H1 (cell line): ENCODE results near the gene VAV2. TPM values are rescaled to one million over a fixed set of nuclear protein-coding genes. Genes with fewer than 3 reads are reported as not detected.

Experiments used
- CTCF ChIA-PET: fragments of 300-600 bp; sonication (Branson Sonifier 250); formaldehyde crosslinking; loops from one replicate; lab custom pipeline; 2021; ENCODE audit not compliant: partially characterized antibody; lab: Charles Lee
- POLR2A ChIA-PET: fragments of 300-600 bp; sonication (Branson Sonifier 250); formaldehyde crosslinking; loops from one replicate; lab custom pipeline; 2021; ENCODE audit warnings: inconsistent platforms; ENCODE audit not compliant: partially characterized antibody; lab: Charles Lee
- DNase-seq, 2 experiments: peaks; one replicate each; pipeline versions ENCODE4 v3.0.0 to v3.0.0-alpha.2; 2010 to 2022; ENCODE audit warnings: low spot score in 2 of 2, low read depth in 1 of 2, mixed read lengths in 1 of 2
- FAIRE-seq: peaks from 2 replicates; lab custom pipeline; 2011; peaks lifted over from hg19 to GRCh38; lab: Jason Lieb, UNC
- H2AFZ ChIP-seq: 2 replicates; pipeline ENCODE4 v1.8.1; 2012; ENCODE audit warnings: low read length, inconsistent platforms
- H2AK5ac ChIP-seq: 2 replicates; pipeline ENCODE4 v1.6.1; 2013; ENCODE audit warnings: low read depth, low read length
- H2BK120ac ChIP-seq: replicated peaks from 2 replicates; pipeline ENCODE3; 2013; ENCODE audit warnings: low read depth, low read length, inconsistent platforms
- H2BK12ac ChIP-seq: 2 replicates; pipeline ENCODE4 v1.6.1; 2013; ENCODE audit warnings: low read depth, low read length
- H2BK15ac ChIP-seq: 2 replicates; pipeline ENCODE4 v1.6.1; 2013; ENCODE audit warnings: low read length
- H2BK20ac ChIP-seq: 2 replicates; pipeline ENCODE4 v1.6.1; 2013; ENCODE audit warnings: low read length
- H2BK5ac ChIP-seq: 2 replicates; pipeline ENCODE4 v1.6.1; 2013; ENCODE audit warnings: low read depth, low read length
- H3K14ac ChIP-seq: 2 replicates; pipeline ENCODE4 v1.6.1; 2013; ENCODE audit warnings: inconsistent platforms; ENCODE audit not compliant: insufficient read length
- H3K18ac ChIP-seq: 2 replicates; pipeline ENCODE4 v1.6.1; 2013; ENCODE audit warnings: low read length; ENCODE audit errors: extremely low read depth
- H3K23ac ChIP-seq: 2 replicates; pipeline ENCODE4 v1.6.1; 2013; ENCODE audit warnings: inconsistent platforms; ENCODE audit not compliant: insufficient read length
- H3K23me2 ChIP-seq: 2 replicates; pipeline ENCODE4 v1.6.1; 2013; ENCODE audit warnings: low read depth, low read length
- H3K27ac ChIP-seq: 2 replicates; pipeline ENCODE4 v1.6.1; 2011; ENCODE audit warnings: low read depth, low read length, inconsistent platforms
- H3K27me3 ChIP-seq, 4 experiments: replicated peaks in 1 of 4; 1 replicate in 1 of 4; 2 replicates in 3 of 4; pipeline versions ENCODE4 v1.6.1 to v1.8.1; 2011 to 2013; ENCODE audit warnings: low read length in 3 of 4, mild to moderate bottlenecking in 3 of 4, inconsistent platforms in 2 of 4, mixed read lengths in 2 of 4, moderate library complexity in 1 of 4; ENCODE audit not compliant: control insufficient read depth in 3 of 4, insufficient read depth in 3 of 4; ENCODE audit errors: extremely low read depth in 1 of 4
- H3K36me3 ChIP-seq, 4 experiments: 2 replicates each; pipeline versions ENCODE4 v1.6.1 to v1.8.1; 2011 to 2013; ENCODE audit warnings: mild to moderate bottlenecking in 4 of 4, low read length in 3 of 4, moderate library complexity in 2 of 4, control low read depth in 1 of 4, inconsistent platforms in 1 of 4; ENCODE audit not compliant: insufficient read depth in 4 of 4, control insufficient read depth in 2 of 4
- H3K4ac ChIP-seq: replicated peaks from 2 replicates; pipeline ENCODE3; 2013; ENCODE audit warnings: low read length, low read depth, mixed read lengths, inconsistent platforms; ENCODE audit not compliant: insufficient read length
- H3K4me1 ChIP-seq, 4 experiments: replicated peaks in 1 of 4; 1 replicate in 1 of 4; 2 replicates in 3 of 4; pipeline versions ENCODE4 v1.6.1 to v1.8.1; 2011 to 2013; ENCODE audit warnings: low read length in 3 of 4, inconsistent platforms in 2 of 4, mixed read lengths in 1 of 4; ENCODE audit not compliant: insufficient read depth in 4 of 4, control insufficient read depth in 3 of 4
- H3K4me2 ChIP-seq, 2 experiments: 2 replicates each; pipeline versions ENCODE4 v1.6.1 to v1.8.1; 2011 to 2013; ENCODE audit warnings: low read depth in 2 of 2, low read length in 2 of 2, control low read depth in 1 of 2, inconsistent platforms in 1 of 2, mild to moderate bottlenecking in 1 of 2; ENCODE audit not compliant: insufficient read depth in 1 of 2
- H3K4me3 ChIP-seq, 4 experiments: fragments of 200-600, 300-600 bp in 1 of 4; sonication (generic), shearing (Covaris generic), sonication (Bioruptor Twin) in 1 of 4; 2 replicates each; pipeline versions ENCODE4 v1.5.1 to v1.8.1; 2011 to 2016; ENCODE audit warnings: low read length in 4 of 4, low read depth in 3 of 4, control low read depth in 2 of 4, inconsistent platforms in 2 of 4, mild to moderate bottlenecking in 2 of 4, mixed read lengths in 1 of 4, moderate library complexity in 1 of 4; ENCODE audit not compliant: insufficient read depth in 2 of 4; ENCODE audit errors: extremely low read depth in 1 of 4
- H3K56ac ChIP-seq: replicated peaks from 2 replicates; pipeline ENCODE3; 2013; ENCODE audit warnings: low read depth, mild to moderate bottlenecking, mixed read lengths, low read length, inconsistent platforms; ENCODE audit not compliant: insufficient read length
- H3K79me1 ChIP-seq: 2 replicates; pipeline ENCODE4 v1.6.1; 2013; ENCODE audit warnings: low read depth, low read length, control low read depth
- H3K79me2 ChIP-seq, 2 experiments: 2 replicates each; pipeline versions ENCODE4 v1.6.1 to v1.8.1; 2012 to 2013; ENCODE audit warnings: low read length in 2 of 2, mild to moderate bottlenecking in 2 of 2, inconsistent platforms in 1 of 2; ENCODE audit not compliant: insufficient read depth in 2 of 2, control insufficient read depth in 1 of 2
- H3K9ac ChIP-seq, 4 experiments: replicated peaks in 1 of 4; 1 replicate in 1 of 4; 2 replicates in 3 of 4; pipeline versions ENCODE4 v1.6.1 to v1.8.1; 2011 to 2013; ENCODE audit warnings: low read depth in 3 of 4, low read length in 3 of 4, control low read depth in 2 of 4, mild to moderate bottlenecking in 2 of 4, moderate library complexity in 2 of 4, inconsistent platforms in 1 of 4; ENCODE audit errors: extremely low read depth in 1 of 4
- H3K9me3 ChIP-seq, 2 experiments: 2 replicates each; pipeline versions ENCODE4 v1.6.1 to v1.8.1; 2012 to 2013; ENCODE audit warnings: mild to moderate bottlenecking in 2 of 2, moderate library complexity in 2 of 2, control low read depth in 1 of 2, inconsistent platforms in 1 of 2, low read depth in 1 of 2, low read length in 1 of 2, mixed read lengths in 1 of 2; ENCODE audit not compliant: insufficient read depth in 2 of 2
- H4K20me1 ChIP-seq, 2 experiments: replicated peaks in 1 of 2; 2 replicates each; pipeline versions ENCODE3 to v1.8.1; 2011 to 2013; ENCODE audit warnings: inconsistent platforms in 2 of 2, low read length in 2 of 2, mild to moderate bottlenecking in 1 of 2; ENCODE audit not compliant: insufficient read depth in 2 of 2, control insufficient read depth in 1 of 2
- H4K5ac ChIP-seq: 2 replicates; pipeline ENCODE4 v1.6.1; 2013; ENCODE audit warnings: low read length, low read depth, mixed read lengths, inconsistent platforms; ENCODE audit not compliant: insufficient read length
- H4K8ac ChIP-seq: 2 replicates; pipeline ENCODE4 v1.8.0; 2013; ENCODE audit warnings: mild to moderate bottlenecking, moderate library complexity, low read length, inconsistent platforms; ENCODE audit not compliant: insufficient read depth; ENCODE audit errors: extremely low read depth
- H4K91ac ChIP-seq: replicated peaks from 2 replicates; pipeline ENCODE3; 2013; ENCODE audit warnings: low read length, mixed read lengths, inconsistent platforms; ENCODE audit not compliant: insufficient read length
- ATF3 ChIP-seq: IDR thresholded peaks from 2 replicates; pipeline ENCODE4 v1.6.1; 2011; ENCODE audit warnings: low read depth, mild to moderate bottlenecking, low read length; ENCODE audit not compliant: insufficient read depth
- HDAC6 ChIP-seq: IDR thresholded peaks from one replicate; pipeline ENCODE4 v1.7.1; 2012; ENCODE audit warnings: low read depth, mild to moderate bottlenecking, inconsistent platforms, low read length, moderate library complexity
- WGBS, 2 experiments: shearing (Covaris generic) in 1 of 2; methylation state at CpG; one replicate each; pipeline versions ENCODE4 v1.1.6 to v1.1.7; 2013 to 2015; ENCODE audit warnings: low lambda C conversion rate in 2 of 2, mixed read lengths in 2 of 2, inconsistent platforms in 1 of 2, low coverage in 1 of 2, missing lambda C conversion rate in 1 of 2; ENCODE audit not compliant: insufficient replicate concordance in 2 of 2, insufficient coverage in 1 of 2, insufficient read length in 1 of 2; ENCODE audit errors: extremely low coverage in 1 of 2, missing lambda C conversion rate in 1 of 2; 5-methylcytosine and 5-hydroxymethylcytosine counted together
- polyA plus RNA-seq, 7 experiments: library from polyadenylated mRNA; depleted of rRNA in 3 of 7; stranded (reverse) in 5 of 7; unstranded in 2 of 7; fragments of >200 nt in 5 of 7; fragments of 200-250 nt in 2 of 7; gene quantifications; 1 replicate in 5 of 7; 2 replicates in 1 of 7; 4 replicates in 1 of 7; pipeline versions ENCODE4 v1.2.1 to v1.2.3, GENCODE V29; 2011 to 2013; ENCODE audit warnings: missing spikeins in 2 of 7, mixed read lengths in 2 of 7
- total RNA-seq: library from RNA; stranded (reverse); fragmentation: NEBNext Ultra II Directional; extraction: Animal tissue kit (Norgen Biotek cat#: 25700); gene quantifications from 2 replicates; pipeline ENCODE4 v1.2.1, GENCODE V29; 2021

The VAV2 gene
- total and polyA plus RNA-seq, 2 of the 8 experiments (the other 6 are each of a cell fraction or from before 2014, with no cell fraction given) = 13.6 to 37.6 TPM

DNA sequence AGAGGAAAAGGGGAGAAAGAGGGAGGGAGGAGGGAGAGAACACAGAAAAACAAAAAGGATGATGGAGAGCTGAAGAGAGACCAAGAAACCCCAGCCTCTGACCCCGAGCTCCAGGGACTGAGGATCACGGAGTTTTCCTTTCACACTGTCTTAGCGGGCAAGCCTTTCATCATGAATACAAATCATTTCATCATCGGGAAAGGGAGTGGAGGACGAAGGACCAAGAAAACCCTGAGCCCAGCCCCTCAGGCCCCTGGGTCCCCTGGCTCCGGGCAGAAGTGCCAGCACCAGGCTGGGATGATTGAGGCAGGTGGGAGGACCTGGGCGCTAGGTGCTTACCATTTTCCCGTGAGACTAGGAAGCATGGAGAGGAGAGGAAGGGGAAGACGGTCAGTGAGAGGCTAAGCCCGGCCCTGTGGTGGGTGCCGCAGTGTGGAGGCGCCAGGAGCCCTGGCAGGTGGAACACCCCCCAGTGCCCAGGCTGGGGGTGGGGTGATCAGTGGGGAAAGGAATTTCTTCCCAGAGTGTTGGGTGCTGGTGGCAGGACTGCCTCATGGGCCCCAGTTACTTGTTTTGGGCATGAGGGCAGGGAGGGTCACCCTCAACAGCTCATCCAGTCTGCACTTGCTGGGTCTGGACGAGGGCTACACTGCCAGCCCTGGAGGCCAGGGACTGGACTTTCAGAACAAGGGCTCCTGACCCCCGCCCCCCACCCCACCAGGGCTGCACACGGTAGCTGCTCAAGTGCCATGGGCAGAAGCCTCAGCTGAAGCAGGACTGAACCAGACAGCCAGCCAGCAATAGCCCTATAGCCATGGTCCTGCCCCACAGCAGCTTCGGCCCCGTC lies 205.0 kb downstream of the VAV2 start:
- Histone ChIP-seq H4K91ac (no peak overlapping the region), H3K23ac (no peak overlapping the region), H3K36me3 (peaks cover 0 to 14% (median 2%) of the 10 kb centered on the region in 4 experiments; a peak in 5 of 8 replicates), H4K20me1 (peaks cover 7 to 10% of the 10 kb centered on the region in 2 experiments), H3K4me3 (no peak overlapping the region), H3K79me2 (no peaks in the 10 kb centered on the region), H3K23me2 (no peaks in the 10 kb centered on the region; the same call in 1 of the 2 replicates), H2BK15ac (no peak overlapping the region), H4K8ac (no peak overlapping the region; the same call in 1 of the 2 replicates), H4K5ac (no peak overlapping the region), H3K4ac (no peak overlapping the region), H3K9ac (no peak overlapping the region), H2BK5ac (no peak overlapping the region; the same call in 1 of the 2 replicates), H2BK20ac (no peak overlapping the region), H2BK120ac (no peak overlapping the region), H3K4me1 (peaks cover 0 to 3% (median 1%) of the 10 kb centered on the region in 4 experiments; a peak in 4 of 7 replicates), H3K9me3 (no peaks in the 10 kb centered on the region), H2AFZ (no peak overlapping the region), H3K14ac (no peak overlapping the region), H3K4me2 (no peak overlapping the region), H3K27me3 (no peaks in the 10 kb centered on the region), H3K79me1 (no peaks in the 10 kb centered on the region; the same call in 1 of the 2 replicates), H2BK12ac (no peak overlapping the region), H3K56ac (no peak overlapping the region), H3K27ac (no peak overlapping the region), H2AK5ac (no peak overlapping the region), H3K18ac (no peak overlapping the region)
- WGBS, 2 experiments = 90% methylated on average over 15 of the region's 17 CpGs; no CpG with 5 or more reads in 1 of the 2 experiments
- CTCF ChIA-PET = interaction anchor here (0.6 to 4.8 kb wide), 8 partner anchors 8 to 669 kb away, joined by 3 to 31 read pairs (median 5); no protein-coding TSS in a partner anchor
- POLR2A ChIA-PET = no interaction called here
- FAIRE-seq = no peak
- DNase-seq = no peak
- TF ChIP-seq ATF3 = no peak
- TF ChIP-seq HDAC6 = no peak
